GM19463 (cell line): Measurements from ENCODE around the gene TDP1.
"Not testable (repeated sequence)": the region's sequence is repeated elsewhere in the genome, so short reads cannot be mapped to it uniquely, and the experiment has no call there.

Source experiments
- ATAC-seq: cut with Tn5 transposase; IDR thresholded peaks from one replicate; pipeline ENCODE4 v1.9.1; 2021; ENCODE audit warnings: mild to moderate bottlenecking, moderate library complexity; ENCODE audit not compliant: unreplicated experiment

TDP1 gene

GRCh38 chr14:89987161-89987475, 31.4 kb downstream of the TDP1 start:
- ATAC-seq: no peak

GRCh38 chr14:89988787-89989186, 33.1 kb downstream of the TDP1 start:
- no peak for ATAC-seq

GRCh38 chr14:89990218-89990617, 34.5 kb downstream of the TDP1 start:
- ATAC-seq: no peak

GRCh38 chr14:89990623-89991275, 35.0 kb downstream of the TDP1 start:
- no peak for ATAC-seq

GRCh38 chr14:89992273-89992672, 36.5 kb downstream of the TDP1 start:
- ATAC-seq: no peak

GRCh38 chr14:89996963-89997362, 41.2 kb downstream of the TDP1 start:
- no peak for ATAC-seq

GRCh38 chr14:90000935-90001334, 45.2 kb downstream of the TDP1 start:
- ATAC-seq: no peak

GRCh38 chr14:90003526-90004307, 48.0 kb downstream of the TDP1 start:
- no peak for ATAC-seq

- ATAC-seq: no peak
Observed at GRCh38 chr14:90005441-90005840, 49.7 kb downstream of the TDP1 start.

GRCh38 chr14:90005939-90006530, 50.3 kb downstream of the TDP1 start:
- ATAC-seq: no peak

GRCh38 chr14:90017371-90017770, 61.6 kb downstream of the TDP1 start:
- no peak for ATAC-seq

GRCh38 chr14:90019824-90020523, 64.2 kb downstream of the TDP1 start:
- ATAC-seq: no peak

GRCh38 chr14:90023176-90023896, 67.6 kb downstream of the TDP1 start:
- no peak for ATAC-seq

- no peak for ATAC-seq
Observed at GRCh38 chr14:90024910-90025309, 69.2 kb downstream of the TDP1 start.

GRCh38 chr14:90026608-90027007, 70.9 kb downstream of the TDP1 start:
- ATAC-seq: not testable (repeated sequence)

- no peak for ATAC-seq
Observed at GRCh38 chr14:90027842-90028241, 72.1 kb downstream of the TDP1 start.

GRCh38 chr14:90034156-90034555, 78.4 kb downstream of the TDP1 start:
- ATAC-seq: no peak

GRCh38 chr14:90034835-90035525, 79.3 kb downstream of the TDP1 start:
- ATAC-seq: no peak

GRCh38 chr14:90039253-90040010, 83.7 kb downstream of the TDP1 start:
- no peak for ATAC-seq

GRCh38 chr14:90040411-90040810, 84.7 kb downstream of the TDP1 start:
- no peak for ATAC-seq
